Activated B cell treated with CpG ODN at 0.5 μM for 24 hours (primary cell): ENCODE data around the gene ZNF445. TPM values are rescaled to one million over a fixed set of nuclear protein-coding genes. Genes with fewer than 3 reads are reported as not detected.

ENCODE experiments used
- ATAC-seq: fragments of 200-7000 bp; cut with Tn5 transposase; one replicate; pipeline ENCODE4 v1.10.0; 2021; ENCODE audit warnings: low read depth, mild to moderate bottlenecking, moderate library complexity
- CTCF ChIA-PET: fragments of 350-600 bp; sonication (Branson Sonifier 250); formaldehyde crosslinking; loops from one replicate; lab custom pipeline; 2021; ENCODE audit warnings: antibody characterized with exemption; lab: Charles Lee
- POLR2A ChIA-PET: fragments of 350-600 bp; sonication (Branson Sonifier 250); formaldehyde crosslinking; loops from one replicate; lab custom pipeline; 2021; ENCODE audit warnings: antibody characterized with exemption; lab: Charles Lee
- DNase-seq: peaks from one replicate; pipeline ENCODE4 v3.0.0; 2022
- H3K27ac Mint-ChIP-seq: one replicate; pipeline ENCODE4 v1.8.0; 2020; ENCODE audit warnings: mixed read lengths
- H3K27me3 Mint-ChIP-seq: one replicate; pipeline ENCODE4 v1.8.0; 2021; ENCODE audit warnings: mixed read lengths
- H3K36me3 Mint-ChIP-seq: one replicate; pipeline ENCODE4 v1.8.0; 2021; ENCODE audit warnings: low read depth, mixed read lengths
- H3K4me1 Mint-ChIP-seq: one replicate; pipeline ENCODE4 v1.8.0; 2021; ENCODE audit warnings: mixed read lengths
- H3K4me3 Mint-ChIP-seq: one replicate; pipeline ENCODE4 v1.8.0; 2020; ENCODE audit warnings: mild to moderate bottlenecking, mixed read lengths
- H3K9me3 Mint-ChIP-seq: one replicate; pipeline ENCODE4 v1.8.0; 2020; ENCODE audit warnings: mixed read lengths
- intact Hi-C: fragments of 100-400 bp; cut with micrococcal nuclease; formaldehyde crosslinking; loops from one replicate; pipeline ENCODE4 v1.15.1; 2024
- total RNA-seq: library from RNA; stranded (reverse); gene quantifications from 2 replicates; pipeline ENCODE4 v1.2.3, GENCODE V29; 2022
- TF ChIP-seq, protein P1 (sequence below): fragments of 200-600 bp; IDR thresholded peaks from one replicate; pipeline ENCODE4 v1.8.0; 2022; ENCODE audit warnings: antibody characterized with exemption, mild to moderate bottlenecking

The ZNF445 gene
- total RNA-seq, 1 donor from 2014 or later: 19.5 TPM

DNA sequence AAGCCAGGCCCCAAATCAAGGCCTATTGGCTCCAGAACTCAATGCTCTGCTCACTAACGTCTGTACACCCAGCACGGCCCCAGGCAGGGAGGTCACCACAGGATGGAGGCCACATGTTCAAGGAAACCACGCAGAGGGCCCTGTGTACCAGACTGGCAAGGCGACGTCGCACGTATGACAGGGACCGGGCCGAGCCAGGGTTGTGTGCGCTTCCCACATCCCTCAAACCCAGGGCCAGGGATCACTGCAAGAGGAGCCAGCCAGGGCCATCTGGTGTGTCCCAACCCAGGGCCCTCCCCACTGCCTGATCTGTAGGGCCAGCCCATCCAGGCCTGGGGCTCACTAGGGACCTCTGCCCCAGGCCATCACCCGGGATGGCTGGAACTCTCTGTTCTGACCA, 62.0 kb downstream of the ZNF445 start:
- Mint-ChIP-seq H3K36me3 (no peaks in the 10 kb centered on the region), H3K4me1 (no peaks in the 10 kb centered on the region), H3K9me3 (no peaks in the 10 kb centered on the region), H3K4me3 (no peak overlapping the region), H3K27ac (no peak overlapping the region), H3K27me3 (no peaks in the 10 kb centered on the region)
- DNase-seq: no peak
- ATAC-seq: no peak
- intact Hi-C loops: no loop called here
- ChIA-PET POLR2A (no interaction called here), CTCF (no interaction called here)
- TF ChIP-seq, protein P1, sequence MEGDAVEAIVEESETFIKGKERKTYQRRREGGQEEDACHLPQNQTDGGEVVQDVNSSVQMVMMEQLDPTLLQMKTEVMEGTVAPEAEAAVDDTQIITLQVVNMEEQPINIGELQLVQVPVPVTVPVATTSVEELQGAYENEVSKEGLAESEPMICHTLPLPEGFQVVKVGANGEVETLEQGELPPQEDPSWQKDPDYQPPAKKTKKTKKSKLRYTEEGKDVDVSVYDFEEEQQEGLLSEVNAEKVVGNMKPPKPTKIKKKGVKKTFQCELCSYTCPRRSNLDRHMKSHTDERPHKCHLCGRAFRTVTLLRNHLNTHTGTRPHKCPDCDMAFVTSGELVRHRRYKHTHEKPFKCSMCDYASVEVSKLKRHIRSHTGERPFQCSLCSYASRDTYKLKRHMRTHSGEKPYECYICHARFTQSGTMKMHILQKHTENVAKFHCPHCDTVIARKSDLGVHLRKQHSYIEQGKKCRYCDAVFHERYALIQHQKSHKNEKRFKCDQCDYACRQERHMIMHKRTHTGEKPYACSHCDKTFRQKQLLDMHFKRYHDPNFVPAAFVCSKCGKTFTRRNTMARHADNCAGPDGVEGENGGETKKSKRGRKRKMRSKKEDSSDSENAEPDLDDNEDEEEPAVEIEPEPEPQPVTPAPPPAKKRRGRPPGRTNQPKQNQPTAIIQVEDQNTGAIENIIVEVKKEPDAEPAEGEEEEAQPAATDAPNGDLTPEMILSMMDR: no peak

DNA sequence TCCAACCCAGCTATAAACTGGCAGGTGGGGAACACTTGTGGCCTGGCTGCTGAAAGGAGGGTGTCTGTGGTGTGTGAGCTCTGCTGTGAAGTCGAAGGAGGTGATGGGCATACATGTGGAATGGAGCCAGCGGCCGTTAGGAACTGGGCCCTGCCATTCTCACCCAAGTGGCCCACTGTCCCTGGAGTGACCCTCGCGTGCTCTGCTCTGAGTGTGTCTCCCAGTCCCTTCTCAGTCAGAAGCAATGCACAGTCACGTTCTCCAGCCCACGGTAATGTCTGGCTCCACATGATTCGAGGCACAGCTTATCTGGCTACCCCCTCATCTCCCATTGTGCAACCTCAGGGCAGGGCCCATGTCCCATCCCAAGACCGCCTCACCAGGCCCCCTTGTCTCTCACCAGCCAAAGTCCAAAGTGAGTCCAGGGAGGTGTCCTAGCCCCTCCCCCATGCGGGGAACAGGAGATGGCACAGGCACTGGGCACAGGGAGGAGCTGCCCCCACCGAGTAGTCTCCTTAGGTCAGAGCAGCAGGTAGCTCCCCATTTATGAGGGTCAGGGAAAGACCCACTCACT, 62.9 kb downstream of the ZNF445 start:
- H3K27ac Mint-ChIP-seq: no peak overlapping the region
- no peaks in the 10 kb centered on the region for H3K27me3 Mint-ChIP-seq
- DNase-seq (no peak), ATAC-seq (no peak)
- CTCF ChIA-PET: no interaction called here
- H3K36me3 Mint-ChIP-seq: no peaks in the 10 kb centered on the region
- H3K9me3 Mint-ChIP-seq: no peaks in the 10 kb centered on the region
- H3K4me3 Mint-ChIP-seq: no peak overlapping the region
- POLR2A ChIA-PET: no interaction called here
- no peaks in the 10 kb centered on the region for H3K4me1 Mint-ChIP-seq
- intact Hi-C loops: no loop called here
- TF ChIP-seq, protein P1: no peak

DNA sequence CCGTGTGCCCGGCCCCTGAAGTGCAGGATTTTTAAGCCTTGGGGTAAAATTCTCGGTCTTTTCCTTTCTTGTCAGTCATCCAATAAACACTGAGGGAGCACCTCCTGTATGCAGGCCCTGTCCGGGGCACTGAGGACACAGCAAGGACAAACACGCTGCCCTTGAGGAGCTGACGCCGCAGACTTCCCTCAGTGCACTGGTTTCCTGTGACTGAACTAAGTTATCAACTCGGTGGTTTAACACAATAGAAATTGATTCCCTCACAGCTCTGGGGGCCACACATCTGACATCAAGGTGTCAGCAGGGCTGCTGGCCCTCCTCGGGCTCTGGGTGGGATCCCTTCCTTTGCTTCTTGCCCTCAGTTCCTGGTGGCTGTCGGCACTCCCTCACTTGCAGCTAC, 65.1 kb downstream of the ZNF445 start:
- no peaks in the 10 kb centered on the region for H3K27me3 Mint-ChIP-seq
- no peak for ATAC-seq
- intact Hi-C loops: no loop called here
- H3K9me3 Mint-ChIP-seq: no peaks in the 10 kb centered on the region
- no peak overlapping the region for H3K4me3 Mint-ChIP-seq
- ChIA-PET POLR2A (no interaction called here), CTCF (no interaction called here)
- H3K4me1 Mint-ChIP-seq: no peaks in the 10 kb centered on the region
- no peak for DNase-seq
- TF ChIP-seq, protein P1: no peak
- no peaks in the 10 kb centered on the region for H3K36me3 Mint-ChIP-seq
- no peak overlapping the region for H3K27ac Mint-ChIP-seq

DNA sequence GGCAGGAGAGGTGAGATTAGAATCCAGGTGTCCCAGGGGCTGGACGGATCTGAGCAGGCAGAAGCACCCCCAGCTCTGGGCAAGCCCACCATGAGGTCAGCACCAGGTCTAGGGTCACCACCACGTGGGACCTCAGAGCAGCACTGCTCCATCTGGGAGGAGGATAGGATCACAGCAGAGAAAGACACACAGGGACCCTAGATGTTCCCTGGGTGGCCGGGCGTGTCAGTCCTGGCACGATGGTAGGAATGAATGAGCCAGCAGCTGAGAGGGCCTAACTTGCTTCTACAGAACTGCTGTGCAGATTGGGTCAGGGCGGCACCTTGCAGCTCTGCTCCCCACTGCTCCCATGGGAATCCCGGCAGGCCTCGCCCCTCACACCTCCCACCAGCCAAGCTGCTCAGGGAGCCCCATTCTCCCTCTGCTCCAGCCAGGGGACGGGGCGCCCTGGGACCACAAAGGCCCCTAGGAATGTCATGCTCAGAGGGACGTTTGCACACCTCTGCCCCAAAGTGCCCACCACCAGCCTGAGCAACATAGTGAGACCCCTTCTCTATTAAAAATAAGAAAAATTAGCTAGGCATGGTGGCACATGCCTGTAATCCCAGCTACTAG, 66.3 kb downstream of the ZNF445 start:
- Mint-ChIP-seq H3K4me3 (no peak overlapping the region), H3K9me3 (no peaks in the 10 kb centered on the region), H3K27ac (no peak overlapping the region), H3K36me3 (no peaks in the 10 kb centered on the region), H3K4me1 (no peaks in the 10 kb centered on the region), H3K27me3 (no peaks in the 10 kb centered on the region)
- ATAC-seq (no peak), DNase-seq (no peak)
- TF ChIP-seq, protein P1: no peak
- intact Hi-C loops: no loop called here
- POLR2A ChIA-PET: no interaction called here
- CTCF ChIA-PET: interaction anchor here (0.6 kb wide), 1 partner anchor 136 kb away, joined by 4 read pairs; no protein-coding TSS in a partner anchor

DNA sequence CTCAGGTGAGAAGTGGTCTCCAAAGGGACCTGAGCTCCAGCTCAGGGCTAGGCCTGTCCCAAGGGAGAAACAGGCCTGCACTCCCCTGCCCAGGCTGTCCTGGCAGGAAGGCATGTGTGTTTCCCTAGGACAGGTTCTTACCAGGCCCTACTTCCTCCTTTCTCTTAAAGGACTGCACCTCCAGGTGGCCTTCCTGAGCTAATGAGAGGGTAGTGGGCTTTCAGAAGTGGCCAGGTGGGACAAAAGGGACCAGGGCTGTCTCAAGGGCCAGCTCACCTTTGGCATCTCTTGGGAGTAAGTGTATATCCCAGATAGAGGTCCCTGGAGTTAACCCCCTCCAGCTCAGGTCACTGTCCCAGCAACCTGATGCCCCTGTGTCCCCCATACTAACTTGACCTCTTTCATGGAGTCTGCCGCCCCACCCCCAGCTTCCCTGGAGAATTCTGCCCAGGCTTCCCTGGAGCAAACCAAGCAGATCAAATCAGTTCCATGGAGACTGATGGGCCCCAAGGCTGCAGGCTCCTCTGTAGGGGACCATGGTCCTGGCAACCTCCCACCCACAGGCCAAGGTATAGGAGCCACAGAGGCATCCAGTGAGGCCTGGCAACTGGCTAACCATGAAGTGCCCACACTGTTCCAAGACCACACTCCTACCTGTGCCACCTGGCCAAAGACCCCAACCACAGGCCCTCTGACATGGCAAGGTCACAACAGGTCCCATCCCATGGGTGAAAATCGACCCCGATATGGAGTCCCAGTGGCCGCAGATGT, 67.6 kb downstream of the ZNF445 start:
- no peak for ATAC-seq
- Mint-ChIP-seq H3K36me3 (no peaks in the 10 kb centered on the region), H3K27me3 (no peaks in the 10 kb centered on the region), H3K4me1 (no peaks in the 10 kb centered on the region), H3K4me3 (no peak overlapping the region), H3K27ac (no peak overlapping the region), H3K9me3 (no peaks in the 10 kb centered on the region)
- TF ChIP-seq, protein P1: no peak
- DNase-seq: no peak
- ChIA-PET CTCF (no interaction called here), POLR2A (no interaction called here)
- intact Hi-C loops: no loop called here
